NCI-H2196 treated with DMSO at 0.1 percent for 48 hours (cell line): ENCODE measurements around the gene KCNJ9.
"Not testable (repeated sequence)": the region's sequence is repeated elsewhere in the genome, so short reads cannot be mapped to it uniquely, and the experiment has no call there.

Experiments
- DNase-seq: peaks from one replicate; lab custom pipeline; 2025; ENCODE audit not compliant: unreplicated experiment; lab: John Stamatoyannopoulos, UW

KCNJ9 gene

GRCh38 chr1:160081261-160081936 lies at the start of gene KCNJ9:
Gene KCNJ9 (plus strand): TSS chr1:160081538. CDS start chr1:160084031, 2,493 bp downstream.
- DNase-seq = no peak

GRCh38 chr1:160032165-160032820 lies 49.0 kb upstream of the KCNJ9 start:
- DNase-seq = no peak

GRCh38 chr1:160040476-160040875 lies 40.9 kb upstream of the KCNJ9 start:
- no peak for DNase-seq

- no peak for DNase-seq
These were observed 37.8 kb upstream of the KCNJ9 start for GRCh38 chr1:160043543-160043942.

GRCh38 chr1:160045653-160046052 lies 35.7 kb upstream of the KCNJ9 start:
- no peak for DNase-seq

GRCh38 chr1:160046494-160047110 lies 34.7 kb upstream of the KCNJ9 start:
- no peak for DNase-seq

- DNase-seq = no peak
These were observed 34.0 kb upstream of the KCNJ9 start for GRCh38 chr1:160047111-160047991.

- DNase-seq = no peak
These were observed 33.0 kb upstream of the KCNJ9 start for GRCh38 chr1:160048335-160048734.

- no peak for DNase-seq
These were observed 32.2 kb upstream of the KCNJ9 start for GRCh38 chr1:160049101-160049500.

GRCh38 chr1:160050182-160050581 lies 31.2 kb upstream of the KCNJ9 start:
- DNase-seq = not testable (repeated sequence)

GRCh38 chr1:160050619-160051018 lies 30.7 kb upstream of the KCNJ9 start:
- DNase-seq = no peak

- no peak for DNase-seq
These were observed 28.4 kb upstream of the KCNJ9 start for GRCh38 chr1:160052936-160053335.

GRCh38 chr1:160053548-160054365 lies 27.6 kb upstream of the KCNJ9 start:
- DNase-seq = no peak

GRCh38 chr1:160056648-160057169 lies 24.6 kb upstream of the KCNJ9 start:
- no peak for DNase-seq

- DNase-seq = no peak
These were observed 23.3 kb upstream of the KCNJ9 start for GRCh38 chr1:160058087-160058486.

- no peak for DNase-seq
These were observed 19.7 kb upstream of the KCNJ9 start for GRCh38 chr1:160061369-160062229.

GRCh38 chr1:160062230-160062532 lies 19.2 kb upstream of the KCNJ9 start:
- DNase-seq = no peak

- DNase-seq = no peak
These were observed 18.2 kb upstream of the KCNJ9 start for GRCh38 chr1:160063176-160063575.

- DNase-seq = no peak
These were observed 17.2 kb upstream of the KCNJ9 start for GRCh38 chr1:160064164-160064563.
